Suprapubic skin (tissue), 3 donors: Measurements from ENCODE around the gene NKPD1.

Experiments used
- POLR2AphosphoS5 ChIP-seq, 3 donors: sonication (generic); formaldehyde crosslinking; IDR thresholded peaks; one replicate each; pipeline ENCODE4 v1.6.1; 2017; ENCODE audit warnings: antibody characterized with exemption in 3 of 3
- TF ChIP-seq, protein P1 (sequence below), 2 donors: fragments of 200-600 bp in 1 of 2; fragments of 450-650 bp in 1 of 2; sonication (generic) in 1 of 2; IDR thresholded peaks; one replicate each; pipeline ENCODE4 v1.5.1; 2016 to 2019; ENCODE audit warnings: antibody characterized with exemption in 2 of 2, mild to moderate bottlenecking in 1 of 2, moderate library complexity in 1 of 2

DNA sequence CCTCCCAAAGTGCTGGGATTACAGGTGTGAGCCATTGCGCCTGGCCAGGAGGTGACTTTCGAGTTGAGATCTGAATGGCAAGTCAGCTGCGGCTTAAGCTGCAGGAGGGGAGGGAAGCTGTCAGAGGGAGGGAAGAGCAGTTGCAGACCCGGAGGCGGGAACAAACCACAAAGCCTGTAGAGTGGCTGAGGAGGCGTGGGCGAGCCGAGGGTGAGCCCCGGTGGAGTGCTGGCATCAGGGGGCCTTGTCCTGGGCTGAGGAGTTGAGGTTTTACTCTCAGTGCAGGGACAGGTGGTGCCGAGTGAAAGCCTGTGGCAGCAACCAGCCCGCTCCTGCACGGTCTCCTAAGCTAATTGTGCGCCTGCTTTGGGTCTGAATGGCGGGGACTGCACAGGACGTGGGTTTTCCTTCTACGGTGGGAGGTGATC lies 43.6 kb downstream of the NKPD1 start:
- no peak for TF ChIP-seq POLR2AphosphoS5 (IDR thresholded peaks at IDR 0.05)
- TF ChIP-seq, protein P1, sequence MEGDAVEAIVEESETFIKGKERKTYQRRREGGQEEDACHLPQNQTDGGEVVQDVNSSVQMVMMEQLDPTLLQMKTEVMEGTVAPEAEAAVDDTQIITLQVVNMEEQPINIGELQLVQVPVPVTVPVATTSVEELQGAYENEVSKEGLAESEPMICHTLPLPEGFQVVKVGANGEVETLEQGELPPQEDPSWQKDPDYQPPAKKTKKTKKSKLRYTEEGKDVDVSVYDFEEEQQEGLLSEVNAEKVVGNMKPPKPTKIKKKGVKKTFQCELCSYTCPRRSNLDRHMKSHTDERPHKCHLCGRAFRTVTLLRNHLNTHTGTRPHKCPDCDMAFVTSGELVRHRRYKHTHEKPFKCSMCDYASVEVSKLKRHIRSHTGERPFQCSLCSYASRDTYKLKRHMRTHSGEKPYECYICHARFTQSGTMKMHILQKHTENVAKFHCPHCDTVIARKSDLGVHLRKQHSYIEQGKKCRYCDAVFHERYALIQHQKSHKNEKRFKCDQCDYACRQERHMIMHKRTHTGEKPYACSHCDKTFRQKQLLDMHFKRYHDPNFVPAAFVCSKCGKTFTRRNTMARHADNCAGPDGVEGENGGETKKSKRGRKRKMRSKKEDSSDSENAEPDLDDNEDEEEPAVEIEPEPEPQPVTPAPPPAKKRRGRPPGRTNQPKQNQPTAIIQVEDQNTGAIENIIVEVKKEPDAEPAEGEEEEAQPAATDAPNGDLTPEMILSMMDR (IDR thresholded peaks at IDR 0.05), result no peak
